Stomach smooth muscle (tissue), 2 donors: ENCODE results near the gene MGST3.
A peak's percentile ranks its signal among the peaks of the same experiment; 100 is the strongest.
"Not testable (repeated sequence)": the region's sequence is repeated elsewhere in the genome, so short reads cannot be mapped to it uniquely, and the experiment has no call there.

Experiments used
- H3K27ac ChIP-seq: one replicate; pipeline ENCODE4 v1.7.0; 2013; ENCODE audit warnings: mild to moderate bottlenecking, low read length, inconsistent platforms
- H3K27me3 ChIP-seq, 2 donors: one replicate each; pipeline ENCODE4 v1.7.0; 2013; ENCODE audit warnings: low read length in 2 of 2; ENCODE audit not compliant: insufficient read depth in 2 of 2, control insufficient read depth in 1 of 2
- H3K36me3 ChIP-seq, 2 donors: one replicate each; pipeline ENCODE4 v1.7.0; 2013; ENCODE audit warnings: low read length in 2 of 2; ENCODE audit not compliant: control insufficient read depth in 2 of 2, insufficient read depth in 2 of 2
- H3K4me1 ChIP-seq: one replicate; pipeline ENCODE4 v1.7.0; 2013; ENCODE audit warnings: low read length; ENCODE audit not compliant: control insufficient read depth, insufficient read depth
- H3K4me3 ChIP-seq, 2 donors: one replicate each; pipeline ENCODE4 v1.7.0; 2013; ENCODE audit warnings: low read length in 2 of 2
- H3K9ac ChIP-seq, 2 donors: one replicate each; pipeline ENCODE4 v1.7.0; 2013; ENCODE audit warnings: low read length in 2 of 2, mild to moderate bottlenecking in 1 of 2
- H3K9me3 ChIP-seq, 2 donors: one replicate each; pipeline ENCODE4 v1.7.0; 2013; ENCODE audit warnings: low read length in 2 of 2; ENCODE audit not compliant: control insufficient read depth in 2 of 2
- donor health status: healthy.
- donor health status: Pancreatic carcinoma.

The MGST3 gene

DNA sequence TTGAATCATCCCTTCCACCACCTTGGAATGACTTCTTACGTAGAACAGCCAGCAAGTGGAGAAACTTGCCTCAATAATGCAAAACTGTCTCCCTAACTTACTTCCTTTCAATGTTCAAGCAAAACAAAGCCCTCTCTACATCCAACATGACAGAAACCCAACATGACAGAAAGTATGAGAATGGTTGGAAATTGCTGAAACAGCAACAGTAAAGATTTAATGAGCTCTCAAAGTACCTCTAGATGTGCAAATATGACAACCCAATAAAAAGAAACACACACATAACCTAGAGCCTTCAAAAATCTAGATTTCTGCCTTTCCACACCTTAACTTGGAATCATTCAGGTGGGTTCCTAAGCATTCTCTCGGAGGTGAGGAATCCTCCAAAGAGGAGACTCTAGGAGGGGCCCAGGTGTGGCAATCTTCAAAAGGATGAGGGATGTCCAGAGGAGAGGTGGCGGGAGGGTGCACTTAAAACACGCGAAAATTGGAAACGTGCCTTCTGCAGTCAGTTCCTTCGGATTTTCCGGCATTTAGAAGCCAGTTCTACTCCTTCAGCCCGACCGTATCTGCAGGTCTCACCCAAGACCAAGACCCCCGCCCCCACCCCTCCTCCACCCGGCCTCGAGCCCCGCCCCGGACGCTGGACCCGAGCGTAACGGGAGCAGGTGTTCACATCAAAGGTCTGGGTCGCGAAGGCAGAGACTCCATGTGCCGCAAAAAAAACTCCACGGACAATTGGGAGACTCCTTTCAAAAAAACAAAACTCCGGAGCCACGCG, 996 bp upstream of the MGST3 start:
- Histone ChIP-seq H3K36me3 (no peaks in the 10 kb centered on the region), H3K4me1 (peaks cover 18% of the 10 kb centered on the region), H3K9me3 (no peaks in the 10 kb centered on the region), H3K27ac (peak overlapping the region; percentile 84), H3K4me3 (peak overlapping the region; percentile 81 to 97), H3K27me3 (no peaks in the 10 kb centered on the region), H3K9ac (peak overlapping the region; percentile 82 to 93)

DNA sequence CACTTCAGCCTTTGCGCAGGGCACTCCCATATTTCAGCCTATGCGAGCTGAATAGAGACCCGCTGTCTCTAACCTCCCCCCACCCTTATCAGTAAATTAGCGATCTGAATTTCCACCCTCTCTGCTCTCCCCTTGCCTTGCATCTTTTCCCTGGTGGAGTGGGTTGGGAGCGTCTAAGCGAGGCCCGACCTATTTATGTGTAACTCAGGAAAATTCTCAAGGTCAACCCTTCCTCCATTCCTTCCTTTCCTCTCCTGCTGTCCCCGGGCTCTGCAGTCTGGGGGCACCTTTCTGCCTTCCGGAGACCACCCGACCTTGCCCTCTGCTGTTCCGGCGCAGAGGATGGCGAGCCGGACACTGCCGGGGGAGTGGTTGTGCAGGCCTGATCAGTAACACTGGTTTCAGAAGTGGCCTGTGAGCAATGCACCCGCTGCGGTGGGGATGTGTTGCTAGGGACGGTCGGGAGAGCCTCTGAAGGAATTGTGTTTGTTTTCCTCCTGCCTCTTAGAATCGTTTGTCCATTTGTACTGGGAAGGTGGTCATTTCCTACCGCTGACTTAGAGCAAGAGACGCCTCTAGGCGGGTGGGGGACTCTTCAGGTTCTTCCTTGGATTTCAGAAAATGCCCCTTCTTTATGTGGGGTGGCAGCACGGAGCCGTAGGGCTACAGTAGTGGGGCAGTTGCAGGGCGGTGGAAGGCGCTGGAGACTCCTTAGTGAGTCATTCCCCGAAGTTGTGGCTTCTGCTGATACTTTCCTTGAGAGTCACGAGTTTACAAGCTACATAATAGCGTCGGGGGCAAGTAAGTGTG, 513 bp downstream of the MGST3 start:
- Histone ChIP-seq H3K4me3 (peak overlapping the region; percentile 81 to 97), H3K9me3 (no peaks in the 10 kb centered on the region), H3K9ac (peak overlapping the region; percentile 82 to 93), H3K27me3 (no peaks in the 10 kb centered on the region), H3K4me1 (peaks cover 19% of the 10 kb centered on the region), H3K36me3 (no peaks in the 10 kb centered on the region), H3K27ac (peak overlapping the region; percentile 84)

DNA sequence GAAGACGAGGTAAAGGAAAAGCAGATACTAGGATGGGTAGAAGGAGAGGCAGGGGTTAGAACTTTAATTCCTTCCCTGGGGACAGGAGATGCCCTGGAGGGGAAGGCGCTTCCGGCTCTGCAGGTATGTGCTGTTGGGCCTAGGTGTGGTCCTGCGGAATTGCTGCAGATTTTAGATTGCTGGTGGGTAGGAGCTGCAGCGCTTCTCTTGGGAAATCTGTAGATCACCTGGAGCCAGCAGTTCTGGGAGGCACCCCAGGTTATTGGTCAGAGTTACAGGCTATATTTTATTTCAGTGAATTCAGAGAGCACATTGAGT, 1.1 kb downstream of the MGST3 start:
- H3K27me3 ChIP-seq = no peaks in the 10 kb centered on the region
- H3K4me1 ChIP-seq = peaks cover 23% of the 10 kb centered on the region
- H3K9ac ChIP-seq = peak overlapping the region; percentile 82 to 93
- peak overlapping the region; percentile 84 for H3K27ac ChIP-seq
- peak overlapping the region; percentile 81 to 97 for H3K4me3 ChIP-seq
- no peaks in the 10 kb centered on the region for H3K9me3 ChIP-seq
- H3K36me3 ChIP-seq = peaks cover 0 to 4% of the 10 kb centered on the region in 2 donors

DNA sequence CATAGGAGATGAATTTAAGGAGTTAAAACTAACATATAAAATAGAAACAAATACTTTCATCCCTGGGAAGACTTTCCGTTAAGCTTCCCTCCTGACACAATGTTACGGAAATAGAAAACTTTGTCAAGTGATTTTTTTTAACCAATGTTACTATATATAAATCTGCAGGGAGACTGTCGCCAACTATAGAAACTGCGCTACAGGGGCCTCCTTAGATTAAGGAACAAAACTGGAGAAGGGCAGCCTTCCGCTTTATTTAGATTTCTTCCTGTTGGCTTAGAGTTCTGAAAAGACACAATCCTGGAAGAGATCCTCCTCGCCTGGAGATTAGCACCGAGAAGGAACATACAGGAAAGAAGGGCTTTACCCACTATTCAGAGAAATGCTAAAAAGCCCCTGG, 1.5 kb downstream of the MGST3 start:
- H3K4me3 ChIP-seq = peak overlapping the region; percentile 81 to 97

DNA sequence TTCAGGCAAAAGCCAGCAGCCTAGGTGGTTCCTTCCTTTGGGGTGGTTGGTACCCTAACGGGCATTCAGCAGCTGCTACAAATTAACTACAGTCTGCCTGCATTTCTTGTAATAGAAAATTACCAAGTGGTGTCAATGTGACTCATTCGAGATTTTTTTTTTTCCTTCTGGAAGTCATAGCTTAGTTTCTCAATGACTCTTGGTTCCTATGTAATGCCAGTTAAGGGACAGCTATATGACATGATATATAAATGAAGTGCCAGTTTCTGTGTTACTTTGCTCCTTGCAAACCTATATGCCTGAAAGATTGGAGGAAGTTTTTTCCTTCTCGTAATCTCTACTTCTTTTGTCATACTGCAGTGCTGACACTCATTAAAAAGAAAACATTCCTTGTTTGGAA, 2.6 kb downstream of the MGST3 start:
- Histone ChIP-seq H3K9ac (no peak overlapping the region), H3K4me3 (peak overlapping the region; percentile 18 to 47), H3K4me1 (peaks cover 23% of the 10 kb centered on the region), H3K27me3 (no peaks in the 10 kb centered on the region), H3K27ac (no peak overlapping the region), H3K9me3 (no peaks in the 10 kb centered on the region), H3K36me3 (peaks cover 0 to 6% of the 10 kb centered on the region in 2 donors)

More for the DNA sequence above, 1.5 kb downstream of the MGST3 start:
- H3K9ac ChIP-seq = peak overlapping the region; percentile 82 to 93
- peak overlapping the region; percentile 84 for H3K27ac ChIP-seq
- H3K9me3 ChIP-seq = no peaks in the 10 kb centered on the region
- peaks cover 23% of the 10 kb centered on the region for H3K4me1 ChIP-seq
- no peaks in the 10 kb centered on the region for H3K27me3 ChIP-seq
- H3K36me3 ChIP-seq = peaks cover 0 to 4% of the 10 kb centered on the region in 2 donors

DNA sequence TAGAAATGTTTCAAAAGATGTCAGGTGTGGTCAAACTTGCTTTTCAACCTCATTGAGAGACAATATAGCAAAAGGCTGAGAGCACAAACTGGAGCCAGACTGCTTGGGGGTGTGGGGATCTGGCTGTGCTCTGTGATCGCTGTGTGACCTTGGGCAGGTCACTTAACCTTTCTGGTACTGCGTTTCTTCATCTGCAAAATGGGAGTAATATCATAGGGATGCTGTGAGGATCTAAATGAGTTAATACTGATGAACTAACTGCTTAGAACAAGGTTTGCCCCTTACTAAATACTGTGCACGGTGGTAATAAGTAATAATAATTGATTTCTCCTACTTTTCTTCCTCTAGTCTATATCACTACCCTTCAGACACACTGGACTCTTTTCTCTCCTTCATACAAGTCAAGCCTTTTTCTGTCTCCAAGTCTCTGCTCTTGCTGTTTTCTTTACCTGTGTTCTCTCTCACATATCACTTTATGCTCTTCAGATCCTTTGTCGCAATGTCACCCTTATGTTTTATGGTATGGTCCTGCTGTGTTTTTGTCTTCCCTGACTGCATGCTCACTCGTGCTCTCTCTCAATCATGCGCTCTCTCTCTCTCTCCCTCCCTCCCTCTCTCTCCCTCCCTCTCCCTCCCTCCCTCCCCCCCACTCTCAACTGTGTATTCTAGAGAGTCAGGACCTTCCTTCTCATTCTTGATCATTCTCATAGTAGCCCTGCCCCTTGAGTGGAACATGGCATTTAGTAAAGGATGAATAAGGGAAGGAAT, 3.3 kb downstream of the MGST3 start:
- Histone ChIP-seq H3K27ac (no peak overlapping the region), H3K27me3 (no peaks in the 10 kb centered on the region), H3K4me3 (peak overlapping the region in 1 of 2 donors; percentile 18), H3K9me3 (no peaks in the 10 kb centered on the region), H3K4me1 (peaks cover 23% of the 10 kb centered on the region), H3K36me3 (peaks cover 2 to 6% of the 10 kb centered on the region in 2 donors), H3K9ac (no peak overlapping the region)

DNA sequence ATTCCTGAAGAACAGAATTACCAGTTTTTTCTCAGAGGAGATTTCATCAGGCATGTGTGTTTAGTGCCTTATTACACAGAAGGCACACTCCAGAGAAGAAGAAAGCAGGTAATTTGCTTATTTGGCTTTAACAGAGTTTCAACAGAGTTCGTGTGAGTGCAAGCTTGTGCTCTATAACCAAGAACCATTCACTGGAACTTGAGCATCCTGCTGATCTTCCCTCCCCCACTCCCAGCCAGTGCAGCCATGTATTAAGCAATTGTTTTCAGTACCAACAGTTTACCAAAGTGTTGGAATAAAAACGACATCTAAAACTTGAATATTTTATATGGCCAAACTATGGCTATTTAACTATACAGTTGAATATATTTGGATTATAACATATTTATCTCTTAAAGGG, 4.3 kb downstream of the MGST3 start:
- no peaks in the 10 kb centered on the region for H3K27me3 ChIP-seq
- peaks cover 23% of the 10 kb centered on the region for H3K4me1 ChIP-seq
- H3K36me3 ChIP-seq = peaks cover 6 to 7% of the 10 kb centered on the region in 2 donors
- H3K4me3 ChIP-seq = no peak overlapping the region
- H3K27ac ChIP-seq = no peak overlapping the region
- H3K9me3 ChIP-seq = no peaks in the 10 kb centered on the region
- no peak overlapping the region for H3K9ac ChIP-seq

DNA sequence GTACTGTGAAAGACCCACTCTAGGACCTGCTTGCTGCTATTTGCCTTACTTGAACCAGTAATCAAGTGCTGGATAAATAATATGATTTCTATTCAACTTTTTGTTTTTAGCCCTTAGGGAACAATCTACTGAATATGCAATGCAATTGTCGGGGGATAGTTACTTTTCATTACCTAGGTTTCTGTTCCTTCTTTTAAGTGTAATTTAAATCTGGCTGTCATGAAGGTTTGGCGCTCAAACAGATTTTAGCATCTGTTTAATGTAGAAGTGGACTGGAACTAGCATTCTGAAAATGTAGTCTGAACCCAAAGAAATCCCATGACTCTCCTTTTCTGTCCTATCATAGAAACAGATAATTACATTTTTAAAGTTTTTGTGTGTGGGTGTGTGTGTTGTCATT, 4.8 kb downstream of the MGST3 start:
- Histone ChIP-seq H3K27me3 (no peaks in the 10 kb centered on the region), H3K36me3 (peaks cover 8 to 9% of the 10 kb centered on the region in 2 donors), H3K9me3 (no peaks in the 10 kb centered on the region), H3K9ac (no peak overlapping the region), H3K4me3 (no peak overlapping the region), H3K27ac (no peak overlapping the region), H3K4me1 (peaks cover 23% of the 10 kb centered on the region)

DNA sequence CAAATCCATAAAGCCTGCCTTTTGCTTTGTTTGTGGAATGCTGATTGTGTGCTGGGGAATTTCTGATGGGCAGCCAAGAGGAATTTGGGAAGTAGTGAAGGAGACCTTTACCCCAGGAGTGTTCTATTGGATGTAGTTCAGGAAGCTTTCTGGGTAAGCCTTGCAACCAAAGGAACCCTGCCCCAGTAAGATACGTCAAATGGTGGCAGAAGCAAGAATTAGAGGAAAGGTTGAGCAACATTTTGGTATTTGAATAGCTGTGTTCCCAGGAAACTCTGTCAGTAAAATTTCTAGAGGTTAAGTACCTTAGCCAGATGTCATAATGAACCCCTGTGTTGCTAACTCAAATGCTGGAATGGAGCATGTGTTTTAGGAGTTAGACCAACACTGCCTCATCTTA, 6.4 kb downstream of the MGST3 start:
- Histone ChIP-seq H3K27me3 (no peaks in the 10 kb centered on the region), H3K36me3 (peaks cover 8 to 9% of the 10 kb centered on the region in 2 donors), H3K4me3 (no peak overlapping the region), H3K4me1 (peaks cover 17% of the 10 kb centered on the region), H3K27ac (peak overlapping the region; percentile 31), H3K9ac (peak overlapping the region in 1 of 2 donors; percentile 34), H3K9me3 (no peaks in the 10 kb centered on the region)

DNA sequence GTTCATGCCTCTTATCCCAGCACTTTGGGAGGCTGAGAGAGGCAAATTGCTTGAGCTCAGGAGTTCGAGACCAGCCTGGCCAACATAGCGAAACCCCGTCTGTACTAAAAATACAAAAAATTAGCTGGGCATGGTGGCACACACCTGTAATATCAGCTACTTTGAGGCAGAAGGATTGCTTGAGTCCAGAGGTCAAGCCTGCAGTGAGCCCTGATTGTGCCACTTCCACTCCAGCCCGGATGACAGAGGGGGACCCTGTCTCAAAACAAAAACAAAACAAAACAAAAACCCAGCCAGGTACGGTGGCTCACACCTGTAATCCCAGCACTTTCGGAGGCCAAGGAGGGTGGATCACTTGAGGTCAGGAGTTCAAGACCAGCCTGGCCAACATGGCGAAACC, 7.2 kb downstream of the MGST3 start:
- peaks cover 12% of the 10 kb centered on the region for H3K4me1 ChIP-seq
- not testable (repeated sequence) for H3K4me3 ChIP-seq, H3K9ac ChIP-seq, H3K36me3 ChIP-seq, H3K9me3 ChIP-seq, H3K27me3 ChIP-seq
- peak overlapping the region; percentile 31 for H3K27ac ChIP-seq
